Right renal pelvis (tissue), 4 donors: ENCODE data around the gene NALCN. TPM values are rescaled to one million over a fixed set of nuclear protein-coding genes. Genes with fewer than 3 reads are reported as not detected.

Experiments
- DNase-seq, 4 donors: peaks; one replicate each; pipeline ENCODE4 v3.0.0-alpha.2; 2013; ENCODE audit warnings: low read depth in 4 of 4, low spot score in 3 of 4, missing footprints in 1 of 4
- polyA plus RNA-seq, 4 donors: library from polyadenylated mRNA; unstranded; fragments of 120-200 nt; gene quantifications; one replicate each; pipeline ENCODE4 v1.2.1, GENCODE V29; 2013; ENCODE audit not compliant: insufficient read length in 4 of 4

NALCN gene
- polyA plus RNA-seq, 4 donors, result 0.86 to 1.5 (median 1.1) TPM

GRCh38 chr13:101211261-101211660, 205.0 kb downstream of the NALCN start:
- DNase-seq, result no peak

GRCh38 chr13:101210774-101211173, 205.5 kb downstream of the NALCN start:
- DNase-seq, result no peak

- no peak for DNase-seq
Measured at GRCh38 chr13:101209206-101209893, 207.0 kb downstream of the NALCN start.

GRCh38 chr13:101205408-101205807, 210.9 kb downstream of the NALCN start:
- no peak for DNase-seq

GRCh38 chr13:101204270-101205020, 211.9 kb downstream of the NALCN start:
- DNase-seq, result no peak

GRCh38 chr13:101202590-101202989, 213.7 kb downstream of the NALCN start:
- no peak for DNase-seq

- no peak for DNase-seq
Measured at GRCh38 chr13:101190976-101191375, 225.3 kb downstream of the NALCN start.

- DNase-seq, result no peak
Measured at GRCh38 chr13:101190337-101190736, 226.0 kb downstream of the NALCN start.

- DNase-seq, result no peak
Measured at GRCh38 chr13:101185606-101186005, 230.7 kb downstream of the NALCN start.

- DNase-seq, result no peak
Measured at GRCh38 chr13:101181076-101181685, 235.1 kb downstream of the NALCN start.

GRCh38 chr13:101179021-101179420, 237.3 kb downstream of the NALCN start:
- no peak for DNase-seq

GRCh38 chr13:101178406-101178805, 237.9 kb downstream of the NALCN start:
- DNase-seq, result no peak

- no peak for DNase-seq
Measured at GRCh38 chr13:101170306-101170705, 246.0 kb downstream of the NALCN start.

GRCh38 chr13:101157261-101157660, 259.0 kb downstream of the NALCN start:
- no peak for DNase-seq

GRCh38 chr13:101155920-101156319, 260.4 kb downstream of the NALCN start:
- DNase-seq, result no peak

GRCh38 chr13:101152184-101152583, 264.1 kb downstream of the NALCN start:
- DNase-seq, result no peak

- no peak for DNase-seq
Measured at GRCh38 chr13:101150998-101151397, 265.3 kb downstream of the NALCN start.

GRCh38 chr13:101149735-101150384, 266.4 kb downstream of the NALCN start:
- DNase-seq, result no peak

- no peak for DNase-seq
Measured at GRCh38 chr13:101146101-101146898, 270.0 kb downstream of the NALCN start.

GRCh38 chr13:101144808-101145419, 271.4 kb downstream of the NALCN start:
- DNase-seq, result peak; percentile 16 to 56 (median 43)
